GM20000 (cell line): Measurements from ENCODE around the gene ECHDC3.

ENCODE experiments used
- DNase-seq: peaks from one replicate; pipeline ENCODE4 v3.0.0; 2012; ENCODE audit warnings: low spot score
- CTCF ChIP-seq: IDR thresholded peaks from 2 replicates; pipeline ENCODE4 v1.5.1; 2012; ENCODE audit warnings: mild to moderate bottlenecking, control low read depth; ENCODE audit errors: extremely low read depth, missing control alignments

Gene ECHDC3

GRCh38 chr10:11789956-11790355 is 47.8 kb downstream of the ECHDC3 start:
- no peak for DNase-seq
- no peak for TF ChIP-seq CTCF

- no peak for TF ChIP-seq CTCF
- DNase-seq: no peak
Measured at GRCh38 chr10:11793762-11794479, 51.7 kb downstream of the ECHDC3 start.

GRCh38 chr10:11794566-11794965 is 52.4 kb downstream of the ECHDC3 start:
- no peak for TF ChIP-seq CTCF

GRCh38 chr10:11795101-11795920 is 53.1 kb downstream of the ECHDC3 start:
- TF ChIP-seq CTCF: no peak
- no peak for DNase-seq

More at GRCh38 chr10:11794566-11794965, 52.4 kb downstream of the ECHDC3 start:
- no peak for DNase-seq

GRCh38 chr10:11796474-11796873 is 54.3 kb downstream of the ECHDC3 start:
- no peak for DNase-seq
- TF ChIP-seq CTCF: no peak

- DNase-seq: no peak
- TF ChIP-seq CTCF: no peak
Measured at GRCh38 chr10:11797281-11797680, 55.1 kb downstream of the ECHDC3 start.
